B cell (primary cell): Measurements from ENCODE around the gene COG4. TPM values are rescaled to one million over a fixed set of nuclear protein-coding genes. Genes with fewer than 3 reads are reported as not detected.
A peak's percentile ranks its signal among the peaks of the same experiment; 100 is the strongest.

Source experiments
- ATAC-seq: fragments of 200-7000 bp; cut with Tn5 transposase; one replicate; pipeline ENCODE4 v1.10.0; 2021; ENCODE audit warnings: low read depth, mild to moderate bottlenecking, moderate number of reproducible peaks, moderate library complexity
- CTCF ChIA-PET: fragments of 350-600 bp; sonication (Branson Sonifier 250); formaldehyde crosslinking; loops from one replicate; lab custom pipeline; 2021; ENCODE audit warnings: antibody characterized with exemption, inconsistent platforms; lab: Charles Lee
- POLR2A ChIA-PET: fragments of 350-600 bp; sonication (Branson Sonifier 250); formaldehyde crosslinking; loops from one replicate; lab custom pipeline; 2021; ENCODE audit warnings: antibody characterized with exemption; lab: Charles Lee
- DNase-seq: peaks from one replicate; pipeline ENCODE4 v3.0.0; 2013
- H2AFZ ChIP-seq: 2 replicates; pipeline ENCODE4 v1.6.1; 2012; ENCODE audit warnings: mild to moderate bottlenecking, low read depth, low read length; ENCODE audit not compliant: insufficient read depth, poor library complexity, severe bottlenecking
- H3K27ac ChIP-seq, 2 donors: 1 replicate in 1 of 2; 2 replicates in 1 of 2; pipeline ENCODE4 v1.5.1; 2012 to 2013; ENCODE audit warnings: low read length in 2 of 2, mild to moderate bottlenecking in 2 of 2, moderate library complexity in 1 of 2
- H3K27me3 ChIP-seq, 4 experiments: fragments of 200-600 bp in 1 of 4; sonication (generic) in 1 of 4; replicated peaks in 1 of 4; 1 replicate in 2 of 4; 2 replicates in 2 of 4; pipeline versions ENCODE4 v1.6.1 to v1.7.0; 2013 to 2016; ENCODE audit warnings: low read length in 3 of 4, mild to moderate bottlenecking in 2 of 4, mixed read lengths in 1 of 4, moderate library complexity in 1 of 4; ENCODE audit not compliant: insufficient read depth in 4 of 4, control insufficient read depth in 3 of 4; ENCODE audit errors: control extremely low read depth in 1 of 4
- H3K36me3 ChIP-seq, 2 experiments: replicated peaks in 1 of 2; 1 replicate in 1 of 2; 2 replicates in 1 of 2; pipeline versions ENCODE4 v1.6.1 to v1.7.1; 2013; ENCODE audit warnings: low read length in 1 of 2; ENCODE audit not compliant: insufficient read depth in 2 of 2, control insufficient read depth in 1 of 2; ENCODE audit errors: control extremely low read depth in 1 of 2, extremely low read depth in 1 of 2
- H3K4me1 ChIP-seq, 2 donors: fragments of 200-600 bp in 1 of 2; sonication (generic) in 1 of 2; 1 replicate in 1 of 2; 2 replicates in 1 of 2; pipeline versions ENCODE4 v1.5.1 to v1.6.1; 2013 to 2017; ENCODE audit warnings: low read length in 2 of 2; ENCODE audit not compliant: control insufficient read depth in 2 of 2, insufficient read depth in 2 of 2
- H3K4me2 ChIP-seq: replicated peaks from 2 replicates; pipeline ENCODE3; 2012; ENCODE audit warnings: mild to moderate bottlenecking, low read depth, low read length; ENCODE audit not compliant: poor library complexity, severe bottlenecking
- H3K4me3 ChIP-seq, 5 experiments: fragments of 200-600 bp in 1 of 5; sonication (generic) in 1 of 5; 1 replicate in 3 of 5; 2 replicates in 2 of 5; pipeline versions ENCODE4 v1.5.1 to v1.7.0; 2011 to 2016; ENCODE audit warnings: low read length in 4 of 5, mild to moderate bottlenecking in 4 of 5, low read depth in 2 of 5, control low read depth in 1 of 5, moderate library complexity in 1 of 5; ENCODE audit not compliant: insufficient read depth in 1 of 5; ENCODE audit errors: control extremely low read depth in 1 of 5, extremely low read depth in 1 of 5
- H3K79me2 ChIP-seq: fragments of 200-600 bp; sonication (generic); one replicate; pipeline ENCODE4 v1.6.0; 2016; ENCODE audit warnings: low read length; ENCODE audit not compliant: control insufficient read depth, insufficient read depth
- H3K9ac ChIP-seq: fragments of 200-600 bp; sonication (generic); 2 replicates; pipeline ENCODE4 v1.6.1; 2017; ENCODE audit warnings: mild to moderate bottlenecking, low read length, moderate library complexity
- H3K9me3 ChIP-seq, 3 donors: one replicate each; pipeline versions ENCODE4 v1.6.1 to v1.7.1; 2013; ENCODE audit warnings: low read length in 2 of 3; ENCODE audit not compliant: control insufficient read depth in 2 of 3, insufficient read depth in 1 of 3; ENCODE audit errors: control extremely low read depth in 1 of 3
- H4K20me1 ChIP-seq: 2 replicates; pipeline ENCODE4 v1.6.0; 2012; ENCODE audit warnings: mild to moderate bottlenecking, low read length; ENCODE audit not compliant: insufficient read depth, control insufficient read depth, poor library complexity, severe bottlenecking
- H3K27ac Mint-ChIP-seq: one replicate; pipeline ENCODE4 v1.8.0; 2021; ENCODE audit warnings: mixed read lengths
- H3K27me3 Mint-ChIP-seq: one replicate; pipeline ENCODE4 v1.8.0; 2021; ENCODE audit warnings: mixed read lengths
- H3K4me1 Mint-ChIP-seq: one replicate; pipeline ENCODE4 v1.8.0; 2021; ENCODE audit warnings: mixed read lengths
- H3K4me3 Mint-ChIP-seq: one replicate; pipeline ENCODE4 v1.8.0; 2021; ENCODE audit warnings: mixed read lengths
- H3K9me3 Mint-ChIP-seq: one replicate; pipeline ENCODE4 v1.8.0; 2022; ENCODE audit warnings: mixed read lengths; ENCODE audit not compliant: insufficient read depth
- CTCF ChIP-seq: fragments of 200-600 bp; IDR thresholded peaks from one replicate; pipeline ENCODE4 v1.8.0; 2022; ENCODE audit warnings: antibody characterized with exemption, mild to moderate bottlenecking
- EZH2 ChIP-seq: IDR thresholded peaks from 2 replicates; pipeline ENCODE4 v1.6.1; 2012; ENCODE audit warnings: borderline replicate concordance, low read depth, mild to moderate bottlenecking, moderate library complexity, low read length; ENCODE audit not compliant: insufficient read depth, poor library complexity, severe bottlenecking
- WGBS: methylation state at CpG from one replicate; pipeline ENCODE4 v1.1.5; 2013; ENCODE audit warnings: missing lambda C conversion rate; ENCODE audit not compliant: insufficient coverage; 5-methylcytosine and 5-hydroxymethylcytosine counted together
- intact Hi-C: fragments of 100-400 bp; cut with micrococcal nuclease; formaldehyde crosslinking; loops from one replicate; pipeline ENCODE4 v1.10.0; 2022
- polyA plus RNA-seq: library from polyadenylated mRNA; depleted of rRNA; stranded (reverse); fragments of >200 nt; gene quantifications from 2 replicates; pipeline ENCODE4 v1.2.3, GENCODE V29; 2012
- small RNA-seq: library from RNA; depleted of rRNA; stranded (forward); fragments of <200 nt; gene quantifications from one replicate; pipeline ENCODE3, GENCODE V24; 2012; ENCODE audit warnings: low replicate concordance, low read depth; ENCODE audit not compliant: insufficient read length
- total RNA-seq, 2 donors: library from RNA; stranded (reverse); fragments of 120-200 nt in 1 of 2; gene quantifications; 1 replicate in 1 of 2; 2 replicates in 1 of 2; pipeline versions ENCODE4 v1.2.3 to v1.2.4, GENCODE V29; 2013 to 2022

Gene COG4
- total and polyA plus RNA-seq, 2 donors (not counting 1 experiment from before 2014, with no cell fraction given) = 49.4 to 60.6 TPM

GRCh38 chr16:70430667-70431536, 92.5 kb downstream of the COG4 start:
- H3K4me1 Mint-ChIP-seq = peaks cover 75% of the 10 kb centered on the region
- peak overlapping the region; percentile 81 for H3K4me2 ChIP-seq
- H3K27ac ChIP-seq = peak overlapping the region; percentile 99 to 100
- peak overlapping the region; percentile 61 for H2AFZ ChIP-seq
- TF ChIP-seq CTCF = no peak
- no peak for TF ChIP-seq EZH2
- peaks cover 0 to 2% of the 10 kb centered on the region in 2 experiments for H3K36me3 ChIP-seq
- peak overlapping the region in 3 of 5 experiments; percentile 19 to 51 (median 23) for H3K4me3 ChIP-seq
- peak; percentile 74 for ATAC-seq
- WGBS = 7% methylated on average over 5 of the region's 11 CpGs
- POLR2A ChIA-PET = interaction anchor here (0.7 to 2.9 kb wide), 11 partner anchors 8 to 51 kb away, joined by 3 to 19 read pairs (median 5); partner anchors contain the start of genes FCSK and ST3GAL2
- peaks cover 70 to 76% of the 10 kb centered on the region in 2 donors for H3K4me1 ChIP-seq
- peaks cover 54% of the 10 kb centered on the region for H3K79me2 ChIP-seq
- no peaks in the 10 kb centered on the region for H3K27me3 ChIP-seq
- H3K9me3 ChIP-seq = no peaks in the 10 kb centered on the region
- H3K4me3 Mint-ChIP-seq = peak overlapping the region; percentile 80
- no peaks in the 10 kb centered on the region for H4K20me1 ChIP-seq
- peak overlapping the region; percentile 98 for H3K27ac Mint-ChIP-seq
- CTCF ChIA-PET = interaction anchor here (0.7 to 1.7 kb wide), 10 partner anchors 12 to 51 kb away, joined by 3 to 6 read pairs (median 4); no protein-coding TSS in a partner anchor
- peak; percentile 95 for DNase-seq
- no peaks in the 10 kb centered on the region for H3K27me3 Mint-ChIP-seq
- intact Hi-C loops = loop anchor here (1.0 to 2.0 kb wide), 7 partner anchors 8 to 142 kb away; partner anchors contain the start of genes AARS1, COG4, FCSK and SF3B3
- peak overlapping the region; percentile 60 for H3K9ac ChIP-seq
- no peaks in the 10 kb centered on the region for H3K9me3 Mint-ChIP-seq

Small RNAs within 50 kb of the gene (small RNA-seq; reads per million reads assigned to genes)
- gene RNU6-23P (not detected), gene RPS27P26 (not detected), gene SNORD111 (9.3 reads per million, percentile 82 among the genes with 10 or more reads in this experiment), gene SNORD111B (533 reads per million, percentile 97 among the genes with 10 or more reads in this experiment)

Other genes starting within 250 kb of the COG4 start
- 54.4 and 57.8 TPM in 2 replicates for gene AARS1, start 234.0 kb downstream of the COG4 start, total RNA-seq
- 27.7 and 34.4 TPM in 2 replicates for gene AARS1, start 234.0 kb downstream of the COG4 start, polyA plus RNA-seq
- gene DDX19B, start 224.4 kb downstream of the COG4 start, total RNA-seq = 31.6 and 35.8 TPM in 2 replicates
- 26.3 and 33.0 TPM in 2 replicates for gene DDX19B, start 224.4 kb downstream of the COG4 start, polyA plus RNA-seq
- 46.7 TPM in 2 replicates for gene DDX19A, start 176.7 kb downstream of the COG4 start, total RNA-seq
- 32.4 and 56.0 TPM in 2 replicates for gene DDX19A, start 176.7 kb downstream of the COG4 start, polyA plus RNA-seq
- 71.3 and 77.1 TPM in 2 replicates for gene ST3GAL2, start 84.5 kb downstream of the COG4 start, total RNA-seq
- gene ST3GAL2, start 84.5 kb downstream of the COG4 start, polyA plus RNA-seq = 15.8 and 18.2 TPM in 2 replicates
- 24.8 and 24.9 TPM in 2 replicates for gene FCSK, start 69.0 kb downstream of the COG4 start, total RNA-seq
- 19.4 and 27.0 TPM in 2 replicates for gene FCSK, start 69.0 kb downstream of the COG4 start, polyA plus RNA-seq
- 266 and 278 TPM in 2 replicates for gene SF3B3, start 262 bp upstream of the COG4 start, total RNA-seq
- 67.1 and 75.7 TPM in 2 replicates for gene SF3B3, start 262 bp upstream of the COG4 start, polyA plus RNA-seq
- not detected in 2 replicates for gene IL34, start 123.0 kb upstream of the COG4 start, total RNA-seq
- 0.09 TPM in 1 of 2 replicates, not detected in the other for gene IL34, start 123.0 kb upstream of the COG4 start, polyA plus RNA-seq
- 1.6 and 2.6 TPM in 2 replicates for gene MTSS2, start 162.5 kb upstream of the COG4 start, total RNA-seq
- gene MTSS2, start 162.5 kb upstream of the COG4 start, polyA plus RNA-seq = 1.6 and 3.1 TPM in 2 replicates